Left lung (tissue), 10 donors: Measurements from ENCODE around the gene TASOR. TPM values are rescaled to one million over a fixed set of nuclear protein-coding genes. Genes with fewer than 3 reads are reported as not detected.
A peak's percentile ranks its signal among the peaks of the same experiment; 100 is the strongest.

Experiments
- ATAC-seq: fragments of 200-7000 bp; cut with Tn5 transposase; one replicate; pipeline ENCODE4 v1.9.1; 2020; ENCODE audit warnings: moderate library complexity
- DNase-seq, 4 donors: peaks; one replicate each; pipeline ENCODE4 v3.0.0-alpha.2; 2013 to 2020
- H3K27ac ChIP-seq, 2 donors: fragments of 200-600 bp; sonication (generic) in 1 of 2; one replicate each; pipeline versions ENCODE4 v1.5.0 to v1.8.0; 2020 to 2021
- H3K27me3 ChIP-seq, 2 donors: fragments of 200-600 bp; sonication (generic) in 1 of 2; one replicate each; pipeline versions ENCODE4 v1.5.0 to v1.8.0; 2020 to 2021
- H3K36me3 ChIP-seq, 2 donors: fragments of 200-600 bp; sonication (generic) in 1 of 2; one replicate each; pipeline versions ENCODE4 v1.5.0 to v1.8.0; 2020 to 2021
- H3K4me1 ChIP-seq, 2 donors: fragments of 200-600 bp; one replicate each; pipeline ENCODE4 v1.8.0; 2021
- H3K4me3 ChIP-seq, 2 donors: fragments of 200-600 bp; sonication (generic) in 1 of 2; one replicate each; pipeline versions ENCODE4 v1.5.0 to v1.8.0; 2020 to 2021; ENCODE audit warnings: mild to moderate bottlenecking in 1 of 2
- H3K9me3 ChIP-seq, 2 donors: fragments of 200-600 bp; sonication (generic) in 1 of 2; one replicate each; pipeline versions ENCODE4 v1.5.0 to v1.8.0; 2020 to 2021
- intact Hi-C, 2 donors: fragments of 100-400 bp; cut with DNase I; formaldehyde crosslinking; loops; one replicate each; pipeline versions ENCODE4 v1.11.2 to v1.14.2; 2022
- polyA plus RNA-seq, 6 donors: library from polyadenylated mRNA; unstranded; fragments of 120-200 nt; gene quantifications; one replicate each; pipeline ENCODE4 v1.2.1, GENCODE V29; 2013; ENCODE audit not compliant: insufficient read length in 6 of 6
- total RNA-seq, 2 donors: library from RNA; stranded (reverse); fragmentation: NEBNext Ultra II Directional; extraction: Animal tissue kit (Norgen Biotek cat#: 25700); gene quantifications; one replicate each; pipeline ENCODE4 v1.2.1, GENCODE V29; 2021
- TF ChIP-seq, protein P1 (sequence below), 2 donors: fragments of 200-600 bp; sonication (generic) in 1 of 2; IDR thresholded peaks; one replicate each; pipeline versions ENCODE4 v1.5.0 to v1.8.0; 2021; ENCODE audit warnings: antibody characterized with exemption in 2 of 2
- donor health status: DM: no; HTN: yes; CAD: no.
- donor health status: DM: no; HTN: no; CAD: no.

TASOR gene
- total and polyA plus RNA-seq, 8 donors: 61.8 to 91.3 (median 81.3) TPM

DNA sequence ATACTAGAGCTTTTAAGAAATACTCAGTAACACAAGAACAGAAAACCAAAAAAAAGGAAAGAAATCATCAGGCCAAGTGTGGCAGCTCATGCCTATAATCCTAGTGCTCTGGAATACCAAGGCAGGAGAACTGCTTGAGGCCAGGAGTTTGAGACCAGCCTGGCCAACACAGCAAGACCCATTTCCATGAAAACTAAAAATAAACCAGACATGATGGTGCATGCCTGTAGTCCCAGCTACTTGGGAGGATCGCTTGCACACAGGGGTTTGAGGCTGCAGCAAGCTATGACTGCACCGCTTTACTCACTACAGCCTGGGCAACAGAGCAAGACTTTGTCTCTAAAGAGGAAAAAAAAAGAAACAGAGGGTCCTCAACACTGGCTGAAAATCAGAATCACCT, 18.2 kb downstream of the TASOR start:
- DNase-seq: no peak
- Histone ChIP-seq H3K9me3 (no peaks in the 10 kb centered on the region), H3K27ac (no peak overlapping the region), H3K4me1 (peaks cover 0 to 5% of the 10 kb centered on the region in 2 donors), H3K27me3 (no peaks in the 10 kb centered on the region), H3K36me3 (peaks cover 0 to 100% of the 10 kb centered on the region in 2 donors), H3K4me3 (no peak overlapping the region)
- TF ChIP-seq, protein P1, sequence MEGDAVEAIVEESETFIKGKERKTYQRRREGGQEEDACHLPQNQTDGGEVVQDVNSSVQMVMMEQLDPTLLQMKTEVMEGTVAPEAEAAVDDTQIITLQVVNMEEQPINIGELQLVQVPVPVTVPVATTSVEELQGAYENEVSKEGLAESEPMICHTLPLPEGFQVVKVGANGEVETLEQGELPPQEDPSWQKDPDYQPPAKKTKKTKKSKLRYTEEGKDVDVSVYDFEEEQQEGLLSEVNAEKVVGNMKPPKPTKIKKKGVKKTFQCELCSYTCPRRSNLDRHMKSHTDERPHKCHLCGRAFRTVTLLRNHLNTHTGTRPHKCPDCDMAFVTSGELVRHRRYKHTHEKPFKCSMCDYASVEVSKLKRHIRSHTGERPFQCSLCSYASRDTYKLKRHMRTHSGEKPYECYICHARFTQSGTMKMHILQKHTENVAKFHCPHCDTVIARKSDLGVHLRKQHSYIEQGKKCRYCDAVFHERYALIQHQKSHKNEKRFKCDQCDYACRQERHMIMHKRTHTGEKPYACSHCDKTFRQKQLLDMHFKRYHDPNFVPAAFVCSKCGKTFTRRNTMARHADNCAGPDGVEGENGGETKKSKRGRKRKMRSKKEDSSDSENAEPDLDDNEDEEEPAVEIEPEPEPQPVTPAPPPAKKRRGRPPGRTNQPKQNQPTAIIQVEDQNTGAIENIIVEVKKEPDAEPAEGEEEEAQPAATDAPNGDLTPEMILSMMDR (IDR thresholded peaks at IDR 0.05): no peak
- intact Hi-C loops: no loop called here
- ATAC-seq: no peak

DNA sequence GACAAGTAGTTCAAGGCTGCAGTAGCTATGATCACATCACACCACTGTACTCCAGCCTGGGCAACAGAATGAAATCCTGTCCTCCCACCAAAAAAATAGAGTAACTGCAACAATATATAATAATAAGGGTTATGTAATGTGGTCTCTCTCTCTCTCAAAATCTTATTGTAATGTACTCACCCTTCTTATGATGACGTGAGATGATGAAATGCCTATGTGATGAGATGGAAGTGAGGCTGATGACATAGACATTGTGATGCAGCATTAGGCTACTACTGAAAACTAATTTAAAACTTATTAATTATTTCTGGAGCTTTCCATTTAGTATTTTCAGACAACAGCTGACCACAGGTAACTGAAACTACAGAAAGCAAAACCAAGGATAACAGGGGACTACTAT, 27.4 kb downstream of the TASOR start:
- TF ChIP-seq, protein P1 (IDR thresholded peaks at IDR 0.05): no peak
- H3K36me3 ChIP-seq: peaks cover 0 to 90% of the 10 kb centered on the region in 2 donors
- intact Hi-C loops: no loop called here
- no peaks in the 10 kb centered on the region for H3K9me3 ChIP-seq
- no peak for ATAC-seq
- H3K27ac ChIP-seq: no peak overlapping the region
- no peaks in the 10 kb centered on the region for H3K27me3 ChIP-seq
- no peaks in the 10 kb centered on the region for H3K4me1 ChIP-seq
- no peak for DNase-seq
- H3K4me3 ChIP-seq: no peak overlapping the region

DNA sequence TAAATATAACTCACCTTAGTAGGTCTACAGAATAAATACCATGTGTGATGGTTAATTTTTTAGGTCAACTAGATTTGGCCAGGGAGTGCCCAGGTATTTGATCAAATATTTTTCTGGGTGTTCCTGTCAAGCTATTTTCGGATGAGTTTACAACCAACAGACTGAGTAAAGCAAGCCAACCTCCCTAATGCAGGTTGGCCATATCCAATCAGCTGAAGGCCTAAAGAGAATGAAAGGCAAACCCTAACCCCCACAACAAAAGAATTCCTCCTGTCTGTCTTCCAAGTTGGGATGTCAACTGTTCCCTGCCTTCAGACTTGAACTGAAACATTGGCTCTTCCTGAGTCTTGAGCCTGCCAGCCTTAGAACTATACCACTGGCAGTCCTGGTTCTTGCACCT, 28.6 kb downstream of the TASOR start:
- H3K9me3 ChIP-seq: no peaks in the 10 kb centered on the region
- TF ChIP-seq, protein P1 (IDR thresholded peaks at IDR 0.05): no peak
- H3K27me3 ChIP-seq: no peaks in the 10 kb centered on the region
- peaks cover 0 to 84% of the 10 kb centered on the region in 2 donors for H3K36me3 ChIP-seq
- no peak for DNase-seq
- no peak for ATAC-seq
- no peak overlapping the region for H3K4me3 ChIP-seq
- H3K27ac ChIP-seq: no peak overlapping the region
- H3K4me1 ChIP-seq: no peaks in the 10 kb centered on the region
- intact Hi-C loops: no loop called here

DNA sequence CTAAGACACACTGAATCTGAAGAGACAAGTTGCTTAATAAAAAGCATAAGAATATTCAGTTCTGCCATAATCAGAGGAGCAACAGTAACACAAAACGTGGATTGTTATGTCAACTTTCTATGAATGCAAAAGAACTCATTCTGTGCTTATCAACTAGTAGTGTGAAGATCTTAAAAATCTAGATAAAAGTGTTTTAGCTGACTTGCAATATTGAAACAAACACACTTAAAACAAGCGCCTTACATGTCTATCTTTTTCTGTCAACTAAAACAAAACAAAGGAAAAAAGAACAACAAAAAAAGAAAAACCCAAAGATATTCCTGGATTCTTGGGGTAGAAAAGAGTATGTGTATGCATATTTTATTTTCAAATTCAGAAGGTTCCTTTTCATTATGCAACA, 37.7 kb downstream of the TASOR start:
- DNase-seq (no peak), ATAC-seq (no peak)
- Histone ChIP-seq H3K4me1 (no peaks in the 10 kb centered on the region), H3K27me3 (no peaks in the 10 kb centered on the region), H3K9me3 (no peaks in the 10 kb centered on the region), H3K4me3 (no peak overlapping the region), H3K27ac (no peak overlapping the region), H3K36me3 (peaks cover 0 to 89% of the 10 kb centered on the region in 2 donors)
- intact Hi-C loops: no loop called here
- TF ChIP-seq, protein P1 (IDR thresholded peaks at IDR 0.05): no peak

DNA sequence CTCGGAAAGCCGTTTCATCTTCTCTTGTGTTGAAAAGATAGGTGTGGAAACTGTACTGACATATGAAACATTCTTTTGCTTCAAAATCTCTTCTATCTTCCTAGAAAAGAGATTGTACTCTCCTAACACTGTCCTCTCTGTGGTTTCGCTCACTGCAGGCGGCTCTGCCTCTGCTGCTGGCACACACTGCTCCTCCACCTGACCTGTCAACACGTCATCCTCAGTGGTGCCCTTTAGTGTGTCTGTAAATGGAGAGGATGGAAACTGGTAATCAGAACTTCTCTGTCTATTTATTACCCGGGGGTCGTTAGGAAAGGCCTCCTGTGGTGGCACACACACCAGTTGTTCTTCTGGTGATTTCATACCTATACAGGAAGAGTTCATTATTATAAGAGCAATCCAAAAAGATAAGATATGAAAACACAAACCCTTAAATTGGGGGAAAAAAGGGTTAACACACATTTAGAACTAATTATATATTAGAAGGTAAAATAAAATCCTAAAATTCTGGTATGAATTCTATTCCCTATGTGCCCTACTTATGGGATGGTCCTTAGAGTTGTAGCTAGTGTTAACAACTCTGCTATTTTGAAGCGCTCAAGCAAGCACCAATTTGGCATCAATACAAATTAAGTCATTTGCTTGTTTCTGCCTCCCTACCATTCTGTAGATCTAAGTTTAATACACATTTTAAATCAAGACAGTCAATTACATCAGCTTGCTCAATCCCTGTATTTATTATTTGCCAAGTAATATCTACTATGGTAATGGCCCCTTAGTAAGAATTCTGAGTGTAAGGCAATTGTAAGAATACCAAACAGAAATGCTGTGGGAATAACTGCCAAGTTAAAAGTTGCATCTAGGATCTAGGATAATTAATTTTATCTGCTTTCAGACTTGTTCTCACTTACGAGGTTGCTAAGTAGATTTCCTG, 49.2 kb downstream of the TASOR start:
- DNase-seq (peak in 1 of 4 donors; percentile 34), ATAC-seq (no peak)
- no peaks in the 10 kb centered on the region for H3K9me3 ChIP-seq
- no peak overlapping the region for H3K4me3 ChIP-seq
- H3K36me3 ChIP-seq: peaks cover 0 to 78% of the 10 kb centered on the region in 2 donors
- intact Hi-C loops: no loop called here
- TF ChIP-seq, protein P1 (IDR thresholded peaks at IDR 0.05): no peak
- H3K27ac ChIP-seq: no peak overlapping the region
- H3K27me3 ChIP-seq: no peaks in the 10 kb centered on the region
- no peaks in the 10 kb centered on the region for H3K4me1 ChIP-seq

Other genes starting within 250 kb of the TASOR start
- 1 to 10 TPM; 2.7 to 3.3 TPM for gene ERC2, start 214.8 kb downstream of the TASOR start, total RNA-seq
- 1 to 10 TPM; 1.6 to 3.0 (median 2.1) TPM for gene ERC2, start 214.8 kb downstream of the TASOR start, polyA plus RNA-seq
- 10 to 100 TPM; 19.4 to 24.3 TPM for gene CCDC66, start 126.1 kb downstream of the TASOR start, total RNA-seq
- 10 to 100 TPM; 47.3 to 66.6 (median 56.3) TPM for gene CCDC66, start 126.1 kb downstream of the TASOR start, polyA plus RNA-seq
- gene ARHGEF3, start 118.7 kb upstream of the TASOR start, total RNA-seq: 10 to 100 TPM; 24.1 to 34.1 TPM
- 10 to 100 TPM; 19.5 to 26.3 (median 23.1) TPM for gene ARHGEF3, start 118.7 kb upstream of the TASOR start, polyA plus RNA-seq